ENCODE measurements around the gene NUP210L. TPM values are rescaled to one million over a fixed set of nuclear protein-coding genes. Genes with fewer than 3 reads are reported as not detected.
A peak's percentile ranks its signal among the peaks of the same experiment; 100 is the strongest.

NUP210L gene
- total and polyA plus RNA-seq, 9 of the 15 experiments (the other 6 are each of a cell fraction or from before 2014, with no cell fraction given) = 0.01 to 0.04 TPM; not detected in 7

- TF ChIP-seq ELF2 (CRISPR knock-in tag; IDR thresholded peaks at IDR 0.05) = no peak
- TF ChIP-seq SOX6 (IDR thresholded peaks at IDR 0.05) = 0 out of 2 replicates have a peak, but pooled peaks have one; percentile 31
- no peak for TF ChIP-seq ZNF695 (CRISPR knock-in tag; IDR thresholded peaks at IDR 0.05)
- TF ChIP-seq EZH2 (IDR thresholded peaks at IDR 0.05; ENCODE audit: borderline replicate concordance, low read depth, low read length) = no peak
- TF ChIP-seq ZNF224 (CRISPR knock-in tag; IDR thresholded peaks at IDR 0.05) = no peak
- peak; percentile 97 for TF ChIP-seq HNRNPL (IDR thresholded peaks at IDR 0.05; ENCODE audit: low read depth, low read length)
- TF ChIP-seq ARID3A (IDR thresholded peaks at IDR 0.05; ENCODE audit: borderline replicate concordance, low read depth, low read length) = no peak
- TF ChIP-seq TRIM28 (IDR thresholded peaks at IDR 0.05) = no peak
- peak; percentile 91 for TF ChIP-seq THRA (IDR thresholded peaks at IDR 0.05)
- TF ChIP-seq ZNF408 (CRISPR knock-in tag; IDR thresholded peaks at IDR 0.05; ENCODE audit: low read depth) = no peak
- TF ChIP-seq ZMIZ1 (IDR thresholded peaks at IDR 0.05; ENCODE audit: low read depth in 2 of 2, low read length in 2 of 2) = peak in 1 of 2 experiments; percentile 43; a peak in 1 of 4 replicates
- TF ChIP-seq XRCC5 (IDR thresholded peaks at IDR 0.05; ENCODE audit: low read depth, low read length) = peak; percentile 89
- no peak for TF ChIP-seq HMGN3 (IDR thresholded peaks at IDR 0.05; ENCODE audit: borderline replicate concordance, extremely low read depth, insufficient read length, low read depth, low read length)
- no peak for TF ChIP-seq ZNF232 (CRISPR knock-in tag; IDR thresholded peaks at IDR 0.05)
- TF ChIP-seq POLR2AphosphoS5 (IDR thresholded peaks at IDR 0.05; ENCODE audit: control insufficient read depth, insufficient read depth, low read depth, low read length) = peak; percentile 67
Measured at GRCh38 chr1:153946622-153947241, 208.1 kb downstream of the NUP210L start, which contains the start of gene DENND4B (continued).

Measured in K562 (cell line).